Psoas muscle (tissue), 8 donors: ENCODE results near the gene ADAMTS16. TPM values are rescaled to one million over a fixed set of nuclear protein-coding genes. Genes with fewer than 3 reads are reported as not detected.

ENCODE experiments used
- ATAC-seq, 4 donors: fragments of 200-7000 bp; cut with Tn5 transposase; one replicate each; pipeline ENCODE4 v1.9.1; 2020; ENCODE audit warnings: moderate library complexity in 3 of 4, mild to moderate bottlenecking in 2 of 4
- DNase-seq, 2 donors: peaks; one replicate each; pipeline ENCODE4 v3.0.0-alpha.2; 2020
- H3K27ac ChIP-seq: fragments of 200-600 bp; one replicate; pipeline ENCODE4 v1.8.0; 2022
- H3K27me3 ChIP-seq, 3 donors: fragments of 200-600 bp in 1 of 3; one replicate each; pipeline versions ENCODE4 v1.6.1 to v1.8.0; 2013 to 2022; ENCODE audit warnings: low read length in 2 of 3, mild to moderate bottlenecking in 2 of 3, moderate library complexity in 1 of 3; ENCODE audit not compliant: insufficient read depth in 3 of 3
- H3K36me3 ChIP-seq, 2 donors: fragments of 200-600 bp in 1 of 2; one replicate each; pipeline versions ENCODE4 v1.6.1 to v1.8.0; 2013 to 2022; ENCODE audit warnings: low read depth in 1 of 2, mild to moderate bottlenecking in 1 of 2, moderate library complexity in 1 of 2; ENCODE audit not compliant: insufficient read depth in 1 of 2
- H3K4me1 ChIP-seq: fragments of 200-600 bp; one replicate; pipeline ENCODE4 v1.8.0; 2022
- H3K4me3 ChIP-seq: fragments of 200-600 bp; one replicate; pipeline ENCODE4 v1.8.0; 2022; ENCODE audit warnings: mild to moderate bottlenecking
- H3K9me3 ChIP-seq: fragments of 200-600 bp; one replicate; pipeline ENCODE4 v1.8.0; 2022
- whole genome bisulfite sequencing, 3 donors: extraction: QIAGEN DNeasy Blood & Tissue Kit; methylation state at CpG; one replicate each; pipeline versions ENCODE4 v1.1.6 to v1.1.7; 2013; 5-methylcytosine and 5-hydroxymethylcytosine counted together
- intact Hi-C, 2 donors: fragments of 100-400 bp; cut with DNase I; formaldehyde crosslinking; loops; one replicate each; pipeline versions ENCODE4 v1.11.0 to v1.14.2; 2022
- polyA plus RNA-seq, 3 donors: library from polyadenylated mRNA; stranded (reverse); fragments of 200-250 nt; gene quantifications; one replicate each; pipeline ENCODE4 v1.2.3, GENCODE V29; 2013
- total RNA-seq, 4 donors: library from RNA; stranded (reverse); fragmentation: NEBNext Ultra II Directional in 2 of 4; extraction: Animal tissue kit (Norgen Biotek cat#: 25700) in 2 of 4; gene quantifications; one replicate each; pipeline versions ENCODE4 v1.2.1 to v1.2.4, GENCODE V29; 2021 to 2023
- TF ChIP-seq, protein P1 (sequence below): fragments of 200-600 bp; IDR thresholded peaks from one replicate; pipeline ENCODE4 v1.8.0; 2022; ENCODE audit warnings: antibody characterized with exemption
- donor health status: healthy with polysubstance abuse.
- donor health status: DM: no; HTN: no; CAD: no; lungs with moderate emphysema.
- donor health status: Bipolar disorder and iron deficiency.
- donor health status: healthy.
- donor health status: DM: yes; HTN: yes; CAD: no.
- donor health status: DM: no; HTN: no; CAD: no.
- donor health status: DM: no; HTN: no; CAD: no.
- donor health status: DM: yes; HTN: yes; CAD: no.

Gene ADAMTS16
- total and polyA plus RNA-seq, 7 donors: 0.01 to 0.27 (median 0.06) TPM; not detected in 1

DNA sequence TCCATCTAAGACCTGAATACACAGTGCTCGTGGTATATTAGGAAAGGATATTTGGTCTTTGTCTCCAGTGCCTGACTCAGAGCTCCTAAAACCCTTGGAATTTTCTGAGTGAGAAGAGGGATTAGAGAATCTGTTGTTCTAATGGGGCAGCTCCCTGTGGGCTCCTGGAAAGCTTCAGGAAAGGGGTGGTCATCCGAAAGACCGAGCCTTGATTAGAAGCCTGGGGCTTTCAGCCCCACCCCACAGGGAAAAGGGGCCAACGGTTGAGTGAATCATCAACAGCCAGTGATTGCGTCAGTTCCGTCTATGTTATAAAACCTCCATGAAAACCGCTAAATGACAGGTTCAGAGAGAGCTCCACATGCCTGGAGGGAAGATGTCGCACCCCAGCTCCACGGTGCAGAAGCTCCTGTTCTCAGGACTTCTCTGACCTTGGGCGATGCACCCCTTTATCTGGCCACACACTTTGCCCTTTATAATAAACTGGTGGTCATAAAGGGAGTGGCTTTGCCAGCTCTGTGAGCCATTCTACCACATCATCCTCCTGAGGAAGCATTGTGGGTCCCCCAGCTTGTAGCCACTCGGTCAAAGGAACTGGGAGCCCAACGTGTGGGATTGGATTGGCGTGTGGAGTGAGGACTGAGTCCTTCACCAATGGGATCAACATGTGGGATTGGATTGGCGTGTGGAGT lies 211.3 kb downstream of the ADAMTS16 start:
- intact Hi-C loops: no loop called here
- WGBS, 3 donors: 86 to 90% (median 86%) methylated on average over 14 of the region's 14 CpGs
- no peaks in the 10 kb centered on the region for H3K36me3 ChIP-seq
- ATAC-seq (no peak), DNase-seq (no peak)
- TF ChIP-seq, protein P1, sequence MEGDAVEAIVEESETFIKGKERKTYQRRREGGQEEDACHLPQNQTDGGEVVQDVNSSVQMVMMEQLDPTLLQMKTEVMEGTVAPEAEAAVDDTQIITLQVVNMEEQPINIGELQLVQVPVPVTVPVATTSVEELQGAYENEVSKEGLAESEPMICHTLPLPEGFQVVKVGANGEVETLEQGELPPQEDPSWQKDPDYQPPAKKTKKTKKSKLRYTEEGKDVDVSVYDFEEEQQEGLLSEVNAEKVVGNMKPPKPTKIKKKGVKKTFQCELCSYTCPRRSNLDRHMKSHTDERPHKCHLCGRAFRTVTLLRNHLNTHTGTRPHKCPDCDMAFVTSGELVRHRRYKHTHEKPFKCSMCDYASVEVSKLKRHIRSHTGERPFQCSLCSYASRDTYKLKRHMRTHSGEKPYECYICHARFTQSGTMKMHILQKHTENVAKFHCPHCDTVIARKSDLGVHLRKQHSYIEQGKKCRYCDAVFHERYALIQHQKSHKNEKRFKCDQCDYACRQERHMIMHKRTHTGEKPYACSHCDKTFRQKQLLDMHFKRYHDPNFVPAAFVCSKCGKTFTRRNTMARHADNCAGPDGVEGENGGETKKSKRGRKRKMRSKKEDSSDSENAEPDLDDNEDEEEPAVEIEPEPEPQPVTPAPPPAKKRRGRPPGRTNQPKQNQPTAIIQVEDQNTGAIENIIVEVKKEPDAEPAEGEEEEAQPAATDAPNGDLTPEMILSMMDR: no peak
- no peak overlapping the region for H3K4me3 ChIP-seq
- no peak overlapping the region for H3K27ac ChIP-seq
- H3K4me1 ChIP-seq: no peaks in the 10 kb centered on the region
- H3K27me3 ChIP-seq: peaks cover 0 to 2% (median 0%) of the 10 kb centered on the region in 3 donors
- H3K9me3 ChIP-seq: no peaks in the 10 kb centered on the region

DNA sequence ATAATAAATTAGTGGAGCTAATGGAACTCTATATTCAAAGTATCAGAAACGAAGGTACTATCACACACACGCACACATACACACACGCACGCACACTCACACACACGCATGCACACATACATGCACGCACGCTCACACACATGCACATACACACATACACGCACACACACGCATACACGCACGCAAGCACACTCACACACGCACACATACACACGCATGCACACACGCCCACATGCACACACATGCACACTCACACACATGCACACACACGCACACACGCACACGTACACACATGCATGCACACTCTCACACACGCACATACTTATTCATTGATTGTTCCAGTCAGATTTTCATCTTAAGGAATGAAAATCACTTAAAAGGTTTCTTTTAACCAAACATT lies 212.5 kb downstream of the ADAMTS16 start:
- 93 to 98% (median 96%) methylated on average over 18 of the region's 18 CpGs for WGBS, 3 donors
- Histone ChIP-seq H3K4me3 (no peak overlapping the region), H3K27me3 (no peaks in the 10 kb centered on the region), H3K27ac (no peak overlapping the region), H3K4me1 (no peaks in the 10 kb centered on the region), H3K9me3 (no peaks in the 10 kb centered on the region), H3K36me3 (no peaks in the 10 kb centered on the region)
- ATAC-seq: no peak
- DNase-seq: no peak
- TF ChIP-seq, protein P1: no peak
- intact Hi-C loops: no loop called here

DNA sequence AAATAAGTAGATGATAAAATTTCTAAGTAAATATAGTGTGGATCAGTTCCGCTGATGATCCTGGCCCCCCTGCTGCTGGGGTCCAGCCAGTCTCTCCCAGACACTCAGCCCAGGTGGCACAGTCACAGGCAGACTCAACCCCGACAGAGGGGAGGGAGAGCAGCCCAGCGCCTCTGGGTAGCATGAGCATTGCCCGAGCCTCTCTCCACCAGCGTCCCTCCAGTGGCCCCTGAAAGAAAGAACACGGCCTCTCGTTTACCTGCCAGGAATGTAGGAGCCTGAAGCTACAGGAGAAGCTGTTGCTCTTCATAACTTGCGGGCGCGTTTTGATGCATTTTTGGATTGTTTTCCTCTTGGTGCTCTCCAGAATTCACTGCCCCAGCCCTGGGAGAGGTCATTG lies 213.6 kb downstream of the ADAMTS16 start:
- intact Hi-C loops: no loop called here
- H3K27ac ChIP-seq: no peak overlapping the region
- 79 to 82% (median 82%) methylated on average over 10 of the region's 10 CpGs for WGBS, 3 donors
- ATAC-seq: no peak
- no peaks in the 10 kb centered on the region for H3K27me3 ChIP-seq
- no peaks in the 10 kb centered on the region for H3K4me1 ChIP-seq
- H3K4me3 ChIP-seq: no peak overlapping the region
- DNase-seq: no peak
- TF ChIP-seq, protein P1: no peak
- no peaks in the 10 kb centered on the region for H3K9me3 ChIP-seq
- H3K36me3 ChIP-seq: no peaks in the 10 kb centered on the region

DNA sequence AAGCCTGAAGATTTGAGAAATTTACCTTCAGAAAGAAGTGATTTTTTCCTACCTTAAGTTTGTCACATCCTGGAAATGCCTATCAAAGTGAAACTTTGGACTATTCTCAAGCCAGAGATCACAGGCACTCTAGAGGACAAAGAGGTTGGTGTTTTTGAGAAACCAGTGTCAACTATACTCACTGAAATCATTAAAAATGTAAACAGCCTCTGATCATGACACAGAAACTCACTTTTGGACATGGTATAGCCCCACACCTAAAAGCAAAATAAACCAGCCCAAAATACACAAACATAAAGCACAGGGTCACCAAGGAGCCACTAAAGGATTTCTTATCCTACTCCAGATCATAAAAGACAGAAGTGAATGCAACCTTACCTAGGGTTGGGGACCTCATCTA lies 216.6 kb downstream of the ADAMTS16 start:
- no peaks in the 10 kb centered on the region for H3K27me3 ChIP-seq
- DNase-seq (no peak), ATAC-seq (no peak)
- H3K9me3 ChIP-seq: no peaks in the 10 kb centered on the region
- H3K36me3 ChIP-seq: no peaks in the 10 kb centered on the region
- H3K27ac ChIP-seq: no peak overlapping the region
- H3K4me3 ChIP-seq: no peak overlapping the region
- H3K4me1 ChIP-seq: no peaks in the 10 kb centered on the region
- intact Hi-C loops: no loop called here
- TF ChIP-seq, protein P1: no peak

DNA sequence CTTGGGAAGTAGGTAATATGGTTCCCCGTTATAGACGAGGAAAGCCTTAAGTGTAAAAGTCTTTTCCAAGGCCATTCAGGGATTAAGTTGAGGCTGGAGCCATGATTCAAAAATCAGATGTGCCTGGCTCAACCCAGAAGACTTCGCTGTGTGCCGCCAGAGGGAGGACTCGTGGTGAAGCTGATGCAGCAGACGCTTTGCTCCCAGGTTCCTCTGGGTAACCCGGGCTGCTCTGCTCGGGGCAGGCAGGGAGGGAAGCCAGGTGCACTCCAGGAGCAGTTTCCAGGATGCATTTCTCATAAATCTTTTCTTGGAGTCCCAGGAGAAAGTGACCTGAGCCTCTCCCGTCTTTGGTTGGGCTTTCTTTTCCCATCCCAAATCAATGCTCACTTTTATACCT lies 219.5 kb downstream of the ADAMTS16 start:
- H3K4me1 ChIP-seq: no peaks in the 10 kb centered on the region
- H3K36me3 ChIP-seq: no peaks in the 10 kb centered on the region
- H3K4me3 ChIP-seq: no peak overlapping the region
- DNase-seq: no peak
- 71 to 79% (median 73%) methylated on average over 9 of the region's 9 CpGs for WGBS, 3 donors
- ATAC-seq: no peak
- H3K9me3 ChIP-seq: no peaks in the 10 kb centered on the region
- intact Hi-C loops: no loop called here
- H3K27ac ChIP-seq: no peak overlapping the region
- TF ChIP-seq, protein P1: no peak
- no peaks in the 10 kb centered on the region for H3K27me3 ChIP-seq
